ENCODE measurements around the gene OTOP2.

- no peak for TF ChIP-seq FOXJ3 (CRISPR knock-in tag; IDR thresholded peaks at IDR 0.05; ENCODE audit: borderline replicate concordance)
- no peak for TF ChIP-seq FOXP4 (CRISPR knock-in tag; IDR thresholded peaks at IDR 0.05)
- TF ChIP-seq CTCF (IDR thresholded peaks at IDR 0.05), result no peak
- TF ChIP-seq AFF4 (CRISPR knock-in tag; IDR thresholded peaks at IDR 0.05; ENCODE audit: borderline replicate concordance), result no peak
- no peak for TF ChIP-seq KAT7 (CRISPR knock-in tag; IDR thresholded peaks at IDR 0.05; ENCODE audit: borderline replicate concordance)
- TF ChIP-seq USF2 (CRISPR knock-in tag; IDR thresholded peaks at IDR 0.05), result no peak
- no peak for TF ChIP-seq MLX (CRISPR knock-in tag; IDR thresholded peaks at IDR 0.05)
- no peak for TF ChIP-seq E2F1 (CRISPR knock-in tag; IDR thresholded peaks at IDR 0.05)
- TF ChIP-seq OVOL2 (CRISPR knock-in tag; IDR thresholded peaks at IDR 0.05; ENCODE audit: borderline replicate concordance), result no peak
Measured at GRCh38 chr17:74975943-74976342, 51.9 kb downstream of the OTOP2 start.
